Coronary artery (tissue), 2 donors: Measurements from ENCODE around the gene ACOXL.
"Not testable (repeated sequence)": the region's sequence is repeated elsewhere in the genome, so short reads cannot be mapped to it uniquely, and the experiment has no call there.

ENCODE experiments used
- DNase-seq: peaks from one replicate; pipeline ENCODE4 v3.0.0-alpha.2; 2017; ENCODE audit warnings: low spot score
- H3K27ac ChIP-seq, 2 donors: fragments of 200-600 bp; sonication (generic); one replicate each; pipeline ENCODE4 v1.5.1; 2016 to 2019
- H3K4me3 ChIP-seq: fragments of 200-600 bp; sonication (generic); 2 replicates; pipeline ENCODE4 v1.5.1; 2016; ENCODE audit warnings: mild to moderate bottlenecking, moderate library complexity
- CTCF ChIP-seq: fragments of 200-600 bp; sonication (generic); IDR thresholded peaks from one replicate; pipeline ENCODE4 v1.5.1; 2019; ENCODE audit warnings: antibody characterized with exemption

ACOXL gene

GRCh38 chr2:110853948-110854347 is 121.6 kb downstream of the ACOXL start:
- TF ChIP-seq CTCF = no peak
- H3K4me3 ChIP-seq = no peak overlapping the region
- H3K27ac ChIP-seq = no peak overlapping the region
- DNase-seq = no peak

DNA sequence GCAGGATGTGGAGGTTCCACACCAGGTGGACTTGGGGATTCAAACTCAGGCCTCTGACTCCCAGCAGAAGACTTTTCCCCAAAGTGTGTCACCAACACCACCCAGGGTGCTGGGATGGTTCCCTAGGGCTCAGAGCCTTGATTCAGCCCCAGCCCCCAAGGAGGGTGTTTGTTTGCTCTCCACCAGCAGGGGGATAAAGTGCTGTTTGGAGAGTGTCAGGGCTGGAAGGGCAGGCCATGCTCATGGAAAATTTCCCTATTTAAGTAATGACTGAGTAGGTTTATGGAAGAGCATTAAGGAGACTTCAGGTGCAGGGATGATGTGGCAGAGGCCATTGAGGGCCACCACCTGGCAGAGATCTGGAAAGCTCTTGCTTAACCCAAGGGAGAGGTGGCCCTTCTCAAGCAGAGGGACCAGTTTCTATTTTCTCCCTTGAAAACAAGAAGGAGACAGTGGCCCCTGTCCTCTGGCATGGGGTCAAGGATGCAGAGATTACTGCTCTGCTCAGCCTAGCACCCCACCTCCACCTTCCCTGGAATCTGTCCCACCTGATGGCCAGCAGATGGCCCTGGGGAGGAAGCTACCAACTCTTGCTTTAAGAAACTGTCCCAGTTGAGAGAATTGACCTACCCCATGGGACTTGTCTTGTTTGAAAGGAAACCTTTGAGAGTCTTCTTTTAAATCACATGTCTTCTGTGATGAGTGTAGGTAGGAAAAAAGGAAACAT is 122.1 kb downstream of the ACOXL start:
- Histone ChIP-seq H3K4me3 (no peak overlapping the region), H3K27ac (no peak overlapping the region)
- DNase-seq = no peak
- TF ChIP-seq CTCF = no peak

- not testable (repeated sequence) for H3K4me3 ChIP-seq, H3K27ac ChIP-seq, DNase-seq
Measured at GRCh38 chr2:110855841-110856240, 123.5 kb downstream of the ACOXL start.

DNA sequence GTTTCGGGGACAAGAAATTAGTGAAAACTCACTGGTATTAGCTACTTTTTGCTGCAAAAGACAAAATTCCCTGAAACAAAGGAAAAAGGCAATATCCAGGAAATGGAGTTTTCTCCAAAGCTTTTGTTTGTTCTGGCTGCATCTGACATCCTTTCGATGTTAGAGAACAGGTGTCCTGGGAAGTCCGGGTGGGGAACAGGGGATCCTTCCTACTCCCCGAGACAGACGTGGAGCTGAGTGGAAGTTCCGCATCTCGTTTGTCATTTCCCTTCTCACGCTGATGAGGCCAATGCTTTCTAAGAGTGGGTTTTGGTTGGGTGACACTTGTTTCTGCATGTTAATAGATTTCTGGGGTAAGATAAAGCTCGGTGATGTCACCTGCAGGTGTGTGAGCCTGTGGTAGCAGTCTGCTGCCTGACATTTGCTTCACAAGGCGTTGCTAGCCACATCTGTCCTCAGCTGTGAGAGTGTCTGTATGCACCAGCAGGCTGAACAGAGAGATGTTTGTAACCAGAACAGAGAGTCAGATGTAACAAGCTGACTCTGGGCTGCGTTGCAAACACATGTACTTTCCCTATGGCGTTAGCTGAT is 125.9 kb downstream of the ACOXL start:
- H3K27ac ChIP-seq = no peak overlapping the region
- DNase-seq = no peak
- H3K4me3 ChIP-seq = no peak overlapping the region
- no peak for TF ChIP-seq CTCF

DNA sequence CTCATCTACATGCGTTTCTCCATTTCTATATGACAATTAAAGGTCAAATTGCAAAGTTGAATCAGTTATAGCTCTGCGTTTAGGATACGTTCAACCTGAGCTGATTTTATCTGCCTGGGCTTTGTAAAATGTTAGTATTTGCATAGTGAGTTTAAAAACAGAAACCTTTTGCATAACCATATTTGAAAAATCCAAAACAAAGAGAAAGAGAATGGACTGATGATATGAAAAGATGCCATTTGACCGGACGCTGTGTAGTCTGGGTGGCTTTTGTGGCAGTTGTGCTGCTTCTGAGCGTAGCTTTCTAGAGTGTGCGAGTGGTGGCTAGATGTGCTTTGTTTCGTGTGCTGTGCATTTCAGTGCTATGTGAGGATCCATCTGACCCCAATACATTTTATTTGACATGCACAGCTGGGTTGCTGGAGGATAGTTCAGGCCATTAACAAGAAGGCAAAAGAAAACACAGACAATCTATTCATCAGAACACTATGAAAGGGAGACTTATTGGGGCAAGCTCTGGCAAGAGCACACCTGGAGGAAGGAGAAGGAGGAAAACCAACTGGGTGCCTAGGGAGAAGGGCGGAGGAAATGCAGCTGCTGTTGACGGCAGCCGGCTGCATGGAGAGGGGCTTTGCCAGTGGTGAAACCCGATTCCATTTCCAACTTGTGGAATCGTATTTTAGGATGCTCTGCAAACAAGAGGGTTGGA is 126.8 kb downstream of the ACOXL start:
- no peak for TF ChIP-seq CTCF
- Histone ChIP-seq H3K4me3 (no peak overlapping the region), H3K27ac (no peak overlapping the region)
- DNase-seq = no peak

DNA sequence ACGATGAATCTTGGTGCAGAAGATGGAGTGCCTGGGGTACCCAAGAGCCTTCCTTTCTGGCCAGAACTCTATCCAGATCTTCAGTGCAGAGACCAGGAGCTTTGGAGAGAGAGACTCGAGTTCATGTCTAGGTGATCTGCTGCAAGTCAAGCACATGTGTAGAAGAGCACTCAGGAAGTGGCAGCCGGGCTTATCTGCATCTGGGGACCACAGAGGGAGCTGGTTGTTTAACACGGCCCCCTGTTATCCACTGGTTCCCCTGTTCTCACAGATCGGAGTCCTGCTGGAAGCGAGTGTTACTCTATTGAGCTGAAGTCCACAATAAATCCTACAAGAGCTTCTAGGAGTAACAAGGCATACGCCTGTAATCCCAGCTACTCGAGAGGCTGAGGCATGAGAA is 128.3 kb downstream of the ACOXL start:
- no peak for TF ChIP-seq CTCF
- H3K4me3 ChIP-seq = no peak overlapping the region
- no peak for DNase-seq
- H3K27ac ChIP-seq = no peak overlapping the region

DNA sequence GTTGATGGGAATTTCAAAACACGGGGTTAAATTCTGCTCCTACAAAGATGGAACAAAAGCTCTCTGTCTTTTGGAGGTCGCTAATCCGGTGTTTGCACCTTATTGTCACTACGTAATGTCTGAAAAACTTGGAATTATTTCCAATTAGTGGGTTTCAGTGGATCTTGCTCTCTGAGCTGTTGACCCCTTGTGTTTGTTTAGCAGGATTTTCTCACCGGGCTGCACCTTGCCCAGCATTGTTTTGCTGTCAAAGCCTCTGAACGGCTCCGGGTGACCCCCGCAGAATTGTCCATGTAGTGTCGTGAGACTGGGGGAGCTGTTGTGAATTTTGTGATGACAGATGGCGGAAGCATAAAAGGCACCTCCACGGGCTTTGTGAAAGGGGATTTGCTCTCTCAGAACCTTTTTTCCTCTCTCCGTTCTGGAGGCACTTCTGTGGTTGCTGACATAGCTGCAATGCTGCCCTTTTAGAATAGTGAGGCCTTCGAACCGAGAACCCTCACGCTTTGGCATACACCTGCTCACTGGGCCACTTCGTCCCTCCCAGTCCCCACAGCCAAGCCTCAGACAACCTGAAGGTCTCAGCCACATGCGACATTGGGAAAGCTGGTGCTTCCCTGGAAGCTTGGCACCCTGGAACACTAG is 129.4 kb downstream of the ACOXL start:
- DNase-seq = no peak
- TF ChIP-seq CTCF = no peak
- H3K27ac ChIP-seq = no peak overlapping the region

More for the DNA sequence above, 129.4 kb downstream of the ACOXL start:
- no peak overlapping the region for H3K4me3 ChIP-seq
